HG03378 (cell line): Measurements from ENCODE around the gene ULK2.

Source experiments
- ATAC-seq: cut with Tn5 transposase; IDR thresholded peaks from one replicate; pipeline ENCODE4 v1.9.1; 2021; ENCODE audit warnings: mild to moderate bottlenecking, moderate library complexity; ENCODE audit not compliant: unreplicated experiment

Gene ULK2

GRCh38 chr17:19729900-19730299, 137.8 kb downstream of the ULK2 start:
- no peak for ATAC-seq

- ATAC-seq, result no peak
Measured at GRCh38 chr17:19728084-19728495, 139.6 kb downstream of the ULK2 start.

DNA sequence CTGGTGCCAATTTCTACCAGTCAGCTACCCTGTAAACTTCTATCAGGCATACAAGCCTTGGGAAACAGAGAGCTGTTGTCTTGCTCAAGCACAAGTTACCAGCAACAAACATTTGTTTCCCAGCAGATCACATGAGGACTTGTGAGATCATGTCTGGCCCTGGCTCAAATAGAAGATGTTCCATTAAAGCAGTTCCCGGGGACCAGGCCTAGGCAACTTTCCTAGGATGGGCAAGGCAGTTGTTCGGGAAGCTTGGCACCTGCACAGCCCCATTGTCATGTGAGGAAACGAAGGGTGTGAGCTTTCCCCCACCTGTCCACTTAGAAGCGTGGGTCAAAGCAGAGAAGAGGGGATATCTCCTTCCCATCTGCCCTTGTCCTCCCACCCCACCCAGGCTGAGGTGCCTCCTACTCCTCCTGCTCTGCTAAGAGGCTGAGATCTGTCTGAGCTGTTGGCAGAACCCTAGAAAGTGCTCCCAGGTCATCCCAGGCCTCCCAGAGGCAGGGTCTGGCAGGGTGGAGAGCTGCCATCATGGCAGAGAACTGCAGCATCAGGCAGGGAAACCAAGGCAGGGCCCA, 140.1 kb downstream of the ULK2 start:
- ATAC-seq, result no peak

DNA sequence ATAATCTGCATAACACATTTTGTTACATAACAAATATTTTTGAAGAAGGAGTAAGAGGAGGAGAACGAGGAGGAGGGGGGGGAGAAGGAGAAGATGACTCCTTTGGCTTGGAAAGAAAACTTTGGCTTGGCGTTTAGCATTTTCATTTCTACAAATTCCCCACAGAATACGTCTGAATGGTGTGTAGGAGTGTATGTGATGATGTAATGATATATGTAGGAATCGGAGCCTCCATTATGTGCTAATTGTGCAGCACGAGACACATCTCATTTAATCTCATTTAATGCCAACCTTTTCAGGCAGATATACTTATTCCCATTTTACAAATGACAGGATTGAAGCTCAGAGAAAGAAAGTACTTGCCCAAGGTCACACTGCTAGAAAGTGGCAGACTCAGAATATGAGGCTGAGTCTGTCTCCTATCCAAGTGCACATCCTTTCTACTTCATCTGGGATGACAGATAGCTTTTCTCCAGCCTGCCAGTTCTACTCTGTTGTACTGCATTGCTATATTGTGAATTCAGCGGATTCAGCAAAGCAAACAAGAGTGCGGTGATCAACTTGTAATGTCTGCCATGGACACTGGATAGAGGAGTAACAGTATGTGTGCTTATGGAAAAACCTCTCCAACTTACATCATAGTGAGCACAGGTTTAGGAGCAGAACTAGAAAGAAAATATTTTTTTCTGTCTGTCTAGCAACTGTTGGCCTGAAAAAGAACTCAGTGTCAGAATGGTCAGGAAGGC, 140.9 kb downstream of the ULK2 start:
- no peak for ATAC-seq

DNA sequence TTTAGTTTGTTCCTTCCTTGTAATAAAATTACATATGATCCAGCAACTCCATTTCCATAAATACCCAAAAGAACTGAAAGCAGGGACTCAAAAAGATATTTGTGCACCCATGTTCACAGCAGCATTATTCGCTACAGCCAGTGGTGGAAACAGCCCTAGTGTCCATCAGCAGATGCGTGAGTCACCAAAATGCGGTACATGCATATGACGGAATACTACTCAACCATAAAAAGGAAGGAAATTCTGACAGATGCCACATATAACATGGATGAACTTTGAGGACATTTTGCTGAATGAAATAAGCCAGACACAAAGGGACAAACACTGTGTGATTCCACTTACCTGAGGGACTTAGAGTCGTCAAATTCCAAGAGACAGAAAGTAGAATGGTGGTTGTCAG, 142.2 kb downstream of the ULK2 start:
- ATAC-seq, result no peak

GRCh38 chr17:19724501-19725420, 143.0 kb downstream of the ULK2 start:
- no peak for ATAC-seq

- ATAC-seq, result no peak
Measured at GRCh38 chr17:19723964-19724363, 143.8 kb downstream of the ULK2 start.
